C4-2B (cell line): ENCODE data around the gene CASR.

Source experiments
- CTCF ChIP-seq: fragments of 450-650 bp; conservative IDR thresholded peaks from 2 replicates; pipeline ENCODE4 v1.5.1; 2017; ENCODE audit warnings: mild to moderate bottlenecking
- ZFX ChIP-seq: fragments of 450-650 bp; IDR thresholded peaks from 2 replicates; pipeline ENCODE4 v1.6.1; 2017

- TF ChIP-seq CTCF (no peak), ZFX (no peak)
These were observed 70.1 kb downstream of the CASR start for GRCh38 chr3:122253581-122253980.
